KOPT-K1 (cell line): ENCODE data around the gene LCT.
"Not testable (repeated sequence)": the region's sequence is repeated elsewhere in the genome, so short reads cannot be mapped to it uniquely, and the experiment has no call there.

Experiments used
- H3K27ac ChIP-seq: fragments of 200-600 bp; sonication (generic); 2 replicates; pipeline ENCODE4 v1.5.1; 2016; ENCODE audit warnings: antibody characterized with exemption, mild to moderate bottlenecking, low read depth, low read length; ENCODE audit not compliant: poor library complexity, severe bottlenecking
- H3K36me3 ChIP-seq: fragments of 200-600 bp; sonication (generic); 2 replicates; pipeline ENCODE4 v1.5.1; 2017; ENCODE audit warnings: antibody characterized with exemption, mild to moderate bottlenecking, low read length, moderate library complexity; ENCODE audit not compliant: insufficient read depth
- H3K9me3 ChIP-seq: fragments of 200-600 bp; sonication (generic); 2 replicates; pipeline ENCODE4 v1.5.1; 2017; ENCODE audit warnings: antibody characterized with exemption, low read length, mild to moderate bottlenecking; ENCODE audit not compliant: insufficient read depth, poor library complexity, severe bottlenecking

LCT gene

GRCh38 chr2:135818937-135819610, 17.9 kb downstream of the LCT start:
- H3K9me3 ChIP-seq, result peaks cover 6% of the 10 kb centered on the region
- peak overlapping the region; percentile 97 for H3K27ac ChIP-seq
- H3K36me3 ChIP-seq, result peaks cover 29% of the 10 kb centered on the region

GRCh38 chr2:135817951-135818350, 19.0 kb downstream of the LCT start:
- peaks cover 18% of the 10 kb centered on the region for H3K36me3 ChIP-seq
- no peak overlapping the region for H3K27ac ChIP-seq
- peaks cover 6% of the 10 kb centered on the region for H3K9me3 ChIP-seq

GRCh38 chr2:135817466-135817865, 19.5 kb downstream of the LCT start:
- H3K27ac ChIP-seq, result no peak overlapping the region
- H3K36me3 ChIP-seq, result peaks cover 13% of the 10 kb centered on the region
- H3K9me3 ChIP-seq, result peaks cover under 1% of the 10 kb centered on the region

- H3K27ac ChIP-seq, result no peak overlapping the region
- H3K36me3 ChIP-seq, result no peaks in the 10 kb centered on the region
Measured at GRCh38 chr2:135815269-135815668, 21.7 kb downstream of the LCT start.

GRCh38 chr2:135812907-135813511, 24.0 kb downstream of the LCT start:
- Histone ChIP-seq H3K9me3 (no peaks in the 10 kb centered on the region), H3K36me3 (no peaks in the 10 kb centered on the region), H3K27ac (no peak overlapping the region)

More at GRCh38 chr2:135815269-135815668, 21.7 kb downstream of the LCT start:
- H3K9me3 ChIP-seq, result no peaks in the 10 kb centered on the region

- not testable (repeated sequence) for H3K36me3 ChIP-seq, H3K9me3 ChIP-seq, H3K27ac ChIP-seq
Measured at GRCh38 chr2:135807874-135808273, 29.1 kb downstream of the LCT start.

- H3K36me3 ChIP-seq, result no peaks in the 10 kb centered on the region
Measured at GRCh38 chr2:135803278-135803677, 33.7 kb downstream of the LCT start.

GRCh38 chr2:135802350-135802749, 34.6 kb downstream of the LCT start:
- no peaks in the 10 kb centered on the region for H3K36me3 ChIP-seq
- no peak overlapping the region for H3K27ac ChIP-seq
- peaks cover 29% of the 10 kb centered on the region for H3K9me3 ChIP-seq

More at GRCh38 chr2:135803278-135803677, 33.7 kb downstream of the LCT start:
- Histone ChIP-seq H3K9me3 (peaks cover 29% of the 10 kb centered on the region), H3K27ac (no peak overlapping the region)

- H3K27ac ChIP-seq, result no peak overlapping the region
- peaks cover 29% of the 10 kb centered on the region for H3K9me3 ChIP-seq
- no peaks in the 10 kb centered on the region for H3K36me3 ChIP-seq
Measured at GRCh38 chr2:135800513-135801460, 36.2 kb downstream of the LCT start.

GRCh38 chr2:135799738-135800137, 37.2 kb downstream of the LCT start:
- Histone ChIP-seq H3K9me3 (peaks cover 29% of the 10 kb centered on the region), H3K27ac (no peak overlapping the region), H3K36me3 (no peaks in the 10 kb centered on the region)

GRCh38 chr2:135798762-135799161, 38.2 kb downstream of the LCT start:
- H3K9me3 ChIP-seq, result peaks cover 29% of the 10 kb centered on the region
- H3K36me3 ChIP-seq, result no peaks in the 10 kb centered on the region
- H3K27ac ChIP-seq, result peak overlapping the region; percentile 26

- Histone ChIP-seq H3K36me3 (no peaks in the 10 kb centered on the region), H3K9me3 (peaks cover 29% of the 10 kb centered on the region), H3K27ac (peak overlapping the region; percentile 26)
Measured at GRCh38 chr2:135798275-135798705, 38.7 kb downstream of the LCT start.

GRCh38 chr2:135797497-135798274, 39.3 kb downstream of the LCT start:
- Histone ChIP-seq H3K36me3 (no peaks in the 10 kb centered on the region), H3K9me3 (peaks cover 29% of the 10 kb centered on the region), H3K27ac (peak overlapping the region; percentile 26)

GRCh38 chr2:135796606-135797005, 40.4 kb downstream of the LCT start:
- H3K36me3 ChIP-seq, result no peaks in the 10 kb centered on the region
- H3K27ac ChIP-seq, result peak overlapping the region; percentile 8
- peaks cover 23% of the 10 kb centered on the region for H3K9me3 ChIP-seq
